ENCODE results near the gene SPTBN1.

GRCh38 chr2:54479424-54479823, 23.3 kb downstream of the SPTBN1 start:
- no peak for TF ChIP-seq CTCF (conservative IDR thresholded peaks at IDR 0.05; ENCODE audit: low read length)
- no peak for TF ChIP-seq EZH2phosphoT487 (IDR thresholded peaks at IDR 0.05; ENCODE audit: borderline replicate concordance)
